ENCODE measurements around the gene LDB3. TPM values are rescaled to one million over a fixed set of nuclear protein-coding genes. Genes with fewer than 3 reads are reported as not detected.
A peak's percentile ranks its signal among the peaks of the same experiment; 100 is the strongest.

The LDB3 gene
- total RNA-seq, 1 experiment from 2014 or later: 0.04 TPM

DNA sequence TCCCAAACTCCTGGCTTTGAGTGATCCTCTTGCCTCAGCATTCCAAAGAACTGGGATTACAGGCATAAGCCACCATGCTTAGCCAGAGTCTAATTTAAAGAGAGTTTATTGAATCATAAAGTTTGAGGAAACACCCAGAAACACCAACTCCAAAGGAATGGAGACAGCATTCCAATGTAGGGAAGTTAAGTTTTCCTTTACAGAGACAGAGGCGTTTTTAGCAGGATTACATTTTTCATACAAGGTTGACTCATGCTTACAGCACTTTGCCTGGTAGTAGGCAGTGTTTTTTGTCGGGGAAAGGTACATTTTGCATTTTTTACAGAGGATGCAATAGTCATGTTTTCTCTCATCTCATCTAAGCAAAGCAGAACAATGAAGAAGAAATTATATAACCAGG lies 32.9 kb upstream of the LDB3 start:
- no peaks in the 10 kb centered on the region for H3K36me3 ChIP-seq (ENCODE audit: low read depth, low read length)
- DNase-seq (peak; percentile 78), ATAC-seq (peak; percentile 95)
- H4K20me1 ChIP-seq (ENCODE audit: low read length): no peaks in the 10 kb centered on the region
- no peak overlapping the region for H3K9ac ChIP-seq (ENCODE audit: low read length)
- ChIA-PET POLR2A (ENCODE audit: unreplicated experiment) (no interaction called here), CTCF (no interaction called here)
- H3K4me3 ChIP-seq (ENCODE audit: low read length): no peak overlapping the region
- no peak for TF ChIP-seq EZH2phosphoT487 (IDR thresholded peaks at IDR 0.05; ENCODE audit: borderline replicate concordance, low read length)
- TF ChIP-seq CTCF (conservative IDR thresholded peaks at IDR 0.05; ENCODE audit: low read depth, low read length): no peak
- no peak for TF ChIP-seq EZH2 (IDR thresholded peaks at IDR 0.05; ENCODE audit: low read length, unreplicated experiment)
- no peaks in the 10 kb centered on the region for H3K79me2 ChIP-seq (ENCODE audit: low read length)
- no peaks in the 10 kb centered on the region for H3K27me3 ChIP-seq (ENCODE audit: low read length)
- no TSS peak for BruUV-seq (replicated peaks)
- H3F3A ChIP-seq (ENCODE audit: low read length, unreplicated experiment): no peaks in the 10 kb centered on the region
- no peak overlapping the region for H2AFZ ChIP-seq (ENCODE audit: low read length)
- intact Hi-C loops (cut with micrococcal nuclease): no loop called here
- no peaks in the 10 kb centered on the region for H3K9me2 ChIP-seq (replicated peaks; ENCODE audit: low read length)
- peak overlapping the region; percentile 21; the same call in 1 of the 2 replicates for H3K27ac ChIP-seq (ENCODE audit: low read length)
- peaks cover 20% of the 10 kb centered on the region for H3K4me1 ChIP-seq (ENCODE audit: insufficient read depth, low read length)
- H3K4me2 ChIP-seq (ENCODE audit: low read length): peak overlapping the region; percentile 47
- no peaks in the 10 kb centered on the region for H3K9me3 ChIP-seq (ENCODE audit: low read length)

DNA sequence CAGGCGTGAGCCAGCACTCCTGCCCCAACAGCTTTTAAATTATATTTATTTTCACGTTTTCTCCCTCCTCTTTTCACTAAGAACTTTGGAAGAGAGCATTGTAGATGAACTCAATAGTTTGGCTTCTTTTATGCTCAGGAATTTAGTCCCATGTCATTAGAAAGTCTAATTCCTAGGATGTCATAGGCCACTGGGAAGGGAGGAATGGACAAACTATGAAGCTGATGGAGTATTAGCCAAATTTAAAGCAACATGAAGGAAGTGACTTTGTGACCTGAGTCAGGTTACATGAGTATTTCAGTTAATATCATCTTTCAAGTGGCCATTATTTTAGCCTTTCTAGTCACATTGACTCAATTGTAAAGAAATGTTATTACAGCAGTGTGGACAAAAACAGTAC lies 32.0 kb upstream of the LDB3 start:
- Histone ChIP-seq H3K36me3 (ENCODE audit: low read depth, low read length) (no peaks in the 10 kb centered on the region), H3K79me2 (ENCODE audit: low read length) (no peaks in the 10 kb centered on the region), H3K9ac (ENCODE audit: low read length) (no peak overlapping the region), H3K27ac (ENCODE audit: low read length) (no peak overlapping the region), H3F3A (ENCODE audit: low read length, unreplicated experiment) (no peaks in the 10 kb centered on the region), H3K9me2 (replicated peaks; ENCODE audit: low read length) (no peaks in the 10 kb centered on the region), H3K4me2 (ENCODE audit: low read length) (no peak overlapping the region), H3K27me3 (ENCODE audit: low read length) (no peaks in the 10 kb centered on the region), H2AFZ (ENCODE audit: low read length) (no peak overlapping the region), H3K4me1 (ENCODE audit: insufficient read depth, low read length) (peaks cover 20% of the 10 kb centered on the region), H3K4me3 (ENCODE audit: low read length) (no peak overlapping the region), H3K9me3 (ENCODE audit: low read length) (no peaks in the 10 kb centered on the region), H4K20me1 (ENCODE audit: low read length) (no peaks in the 10 kb centered on the region)
- ATAC-seq (no peak), DNase-seq (no peak)
- POLR2A ChIA-PET (ENCODE audit: unreplicated experiment): no interaction called here
- no peak for TF ChIP-seq CTCF (conservative IDR thresholded peaks at IDR 0.05; ENCODE audit: low read depth, low read length)
- CTCF ChIA-PET: no interaction called here
- no TSS peak for BruUV-seq (replicated peaks)
- intact Hi-C loops (cut with micrococcal nuclease): no loop called here

DNA sequence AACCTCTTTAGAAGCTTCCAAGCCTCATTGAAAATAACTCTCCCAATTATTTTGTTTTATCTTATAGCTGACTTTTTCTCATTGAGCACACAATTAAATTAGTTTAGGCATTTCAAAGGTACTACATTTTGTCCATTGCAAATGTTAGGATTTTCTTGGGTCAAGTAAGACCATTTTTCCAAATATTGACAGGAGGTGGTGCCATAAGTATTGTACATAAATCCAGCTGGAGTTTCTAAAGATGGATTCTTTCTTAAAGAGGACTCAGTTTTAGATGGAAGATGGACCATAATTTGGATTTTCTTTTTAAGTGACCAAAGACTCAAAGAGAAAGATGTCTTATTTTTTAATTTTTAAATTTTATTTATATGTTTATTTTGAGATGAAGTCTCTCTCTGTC lies 26.3 kb upstream of the LDB3 start:
- intact Hi-C loops (cut with micrococcal nuclease): no loop called here
- TF ChIP-seq EZH2phosphoT487 (IDR thresholded peaks at IDR 0.05; ENCODE audit: borderline replicate concordance, low read length): no peak
- TF ChIP-seq CTCF (conservative IDR thresholded peaks at IDR 0.05; ENCODE audit: low read depth, low read length): no peak
- no peak for TF ChIP-seq EZH2 (IDR thresholded peaks at IDR 0.05; ENCODE audit: low read length, unreplicated experiment)
- Histone ChIP-seq H3K4me3 (ENCODE audit: low read length) (no peak overlapping the region), H2AFZ (ENCODE audit: low read length) (no peak overlapping the region), H3K27me3 (ENCODE audit: low read length) (no peaks in the 10 kb centered on the region), H3K79me2 (ENCODE audit: low read length) (no peaks in the 10 kb centered on the region), H3K4me2 (ENCODE audit: low read length) (no peak overlapping the region), H3K9me2 (replicated peaks; ENCODE audit: low read length) (no peaks in the 10 kb centered on the region), H3K4me1 (ENCODE audit: insufficient read depth, low read length) (peaks cover 6% of the 10 kb centered on the region), H3F3A (ENCODE audit: low read length, unreplicated experiment) (no peaks in the 10 kb centered on the region), H4K20me1 (ENCODE audit: low read length) (no peaks in the 10 kb centered on the region), H3K36me3 (ENCODE audit: low read depth, low read length) (no peaks in the 10 kb centered on the region), H3K27ac (ENCODE audit: low read length) (no peak overlapping the region), H3K9me3 (ENCODE audit: low read length) (no peaks in the 10 kb centered on the region), H3K9ac (ENCODE audit: low read length) (no peak overlapping the region)
- no peak for ATAC-seq
- no peak for DNase-seq
- ChIA-PET POLR2A (ENCODE audit: unreplicated experiment) (no interaction called here), CTCF (no interaction called here)
- BruUV-seq (replicated peaks): no TSS peak
